Brain microvascular endothelial cell (primary cell): ENCODE measurements around the gene KLHL29.

Experiments
- DNase-seq: peaks from one replicate; pipeline ENCODE4 v3.0.0-alpha.2; 2020
- H3K27ac ChIP-seq: fragments of 250-450 bp; sonication (Bioruptor Pico); 2 replicates; pipeline ENCODE4 v1.5.1; 2020; ENCODE audit warnings: mild to moderate bottlenecking, moderate library complexity
- H3K27me3 ChIP-seq: fragments of 250-450 bp; sonication (Bioruptor Pico); replicated peaks from 2 replicates; pipeline ENCODE4 v1.5.1; 2020; ENCODE audit warnings: mild to moderate bottlenecking
- H3K36me3 ChIP-seq: fragments of 250-450 bp; sonication (Bioruptor Pico); replicated peaks from 2 replicates; pipeline ENCODE4 v1.5.1; 2020; ENCODE audit warnings: mild to moderate bottlenecking
- H3K4me3 ChIP-seq: 2 replicates; pipeline ENCODE4 v1.5.1; 2011; ENCODE audit warnings: low read depth, mild to moderate bottlenecking, control low read depth, low read length, moderate library complexity
- in situ Hi-C: cut with HindIII; loops from 2 replicates; pipeline ENCODE4 v1.10.0; 2017; ENCODE audit warnings: low sequenced_read_pairs, low pct_ligation_motif_present
- TF ChIP-seq, protein P1 (sequence below): IDR thresholded peaks from 2 replicates; pipeline ENCODE4 v1.5.1; 2011; ENCODE audit warnings: low read depth, mild to moderate bottlenecking, moderate library complexity, low read length, control low read depth, inconsistent platforms; ENCODE audit errors: missing control alignments

The KLHL29 gene

DNA sequence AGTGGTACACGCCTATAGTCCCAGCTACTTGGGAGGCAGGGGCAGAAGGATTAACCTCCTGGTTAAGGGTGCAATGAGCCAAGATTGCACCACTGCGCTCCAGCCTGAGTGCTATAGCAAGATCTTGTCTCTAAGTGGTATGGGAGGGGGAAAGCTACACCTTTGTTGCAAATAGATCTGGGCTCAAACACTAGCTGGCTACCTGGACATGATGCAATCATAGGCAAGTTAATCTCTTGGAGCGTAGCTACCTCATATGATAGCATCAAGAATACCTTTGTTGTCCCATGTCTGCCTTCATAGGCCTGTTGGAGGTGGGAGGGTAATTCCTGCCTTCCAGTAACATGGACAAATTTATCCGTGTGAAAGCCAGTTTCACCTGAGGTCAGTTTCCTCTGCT is 15.7 kb downstream of the KLHL29 start:
- TF ChIP-seq, protein P1, sequence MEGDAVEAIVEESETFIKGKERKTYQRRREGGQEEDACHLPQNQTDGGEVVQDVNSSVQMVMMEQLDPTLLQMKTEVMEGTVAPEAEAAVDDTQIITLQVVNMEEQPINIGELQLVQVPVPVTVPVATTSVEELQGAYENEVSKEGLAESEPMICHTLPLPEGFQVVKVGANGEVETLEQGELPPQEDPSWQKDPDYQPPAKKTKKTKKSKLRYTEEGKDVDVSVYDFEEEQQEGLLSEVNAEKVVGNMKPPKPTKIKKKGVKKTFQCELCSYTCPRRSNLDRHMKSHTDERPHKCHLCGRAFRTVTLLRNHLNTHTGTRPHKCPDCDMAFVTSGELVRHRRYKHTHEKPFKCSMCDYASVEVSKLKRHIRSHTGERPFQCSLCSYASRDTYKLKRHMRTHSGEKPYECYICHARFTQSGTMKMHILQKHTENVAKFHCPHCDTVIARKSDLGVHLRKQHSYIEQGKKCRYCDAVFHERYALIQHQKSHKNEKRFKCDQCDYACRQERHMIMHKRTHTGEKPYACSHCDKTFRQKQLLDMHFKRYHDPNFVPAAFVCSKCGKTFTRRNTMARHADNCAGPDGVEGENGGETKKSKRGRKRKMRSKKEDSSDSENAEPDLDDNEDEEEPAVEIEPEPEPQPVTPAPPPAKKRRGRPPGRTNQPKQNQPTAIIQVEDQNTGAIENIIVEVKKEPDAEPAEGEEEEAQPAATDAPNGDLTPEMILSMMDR: no peak
- no peaks in the 10 kb centered on the region for H3K27me3 ChIP-seq
- no peaks in the 10 kb centered on the region for H3K36me3 ChIP-seq
- DNase-seq: no peak
- H3K4me3 ChIP-seq: no peak overlapping the region
- H3K27ac ChIP-seq: no peak overlapping the region
- in situ Hi-C loops: no loop called here

GRCh38 chr2:23401427-23402204 is 16.6 kb downstream of the KLHL29 start:
- Histone ChIP-seq H3K36me3 (no peaks in the 10 kb centered on the region), H3K4me3 (no peak overlapping the region), H3K27ac (no peak overlapping the region), H3K27me3 (no peaks in the 10 kb centered on the region)
- in situ Hi-C loops: no loop called here
- DNase-seq: no peak
- TF ChIP-seq, protein P1: no peak

- DNase-seq: no peak
- in situ Hi-C loops: no loop called here
- no peaks in the 10 kb centered on the region for H3K36me3 ChIP-seq
- TF ChIP-seq, protein P1: no peak
- no peak overlapping the region for H3K4me3 ChIP-seq
- H3K27me3 ChIP-seq: no peaks in the 10 kb centered on the region
- H3K27ac ChIP-seq: no peak overlapping the region
These were observed 17.3 kb downstream of the KLHL29 start for GRCh38 chr2:23402205-23402740.

GRCh38 chr2:23404426-23404825 is 19.4 kb downstream of the KLHL29 start:
- in situ Hi-C loops: no loop called here
- Histone ChIP-seq H3K27me3 (no peaks in the 10 kb centered on the region), H3K27ac (peak overlapping the region; percentile 26), H3K4me3 (no peak overlapping the region), H3K36me3 (no peaks in the 10 kb centered on the region)
- TF ChIP-seq, protein P1: peak; percentile 41
- DNase-seq: peak; percentile 77

DNA sequence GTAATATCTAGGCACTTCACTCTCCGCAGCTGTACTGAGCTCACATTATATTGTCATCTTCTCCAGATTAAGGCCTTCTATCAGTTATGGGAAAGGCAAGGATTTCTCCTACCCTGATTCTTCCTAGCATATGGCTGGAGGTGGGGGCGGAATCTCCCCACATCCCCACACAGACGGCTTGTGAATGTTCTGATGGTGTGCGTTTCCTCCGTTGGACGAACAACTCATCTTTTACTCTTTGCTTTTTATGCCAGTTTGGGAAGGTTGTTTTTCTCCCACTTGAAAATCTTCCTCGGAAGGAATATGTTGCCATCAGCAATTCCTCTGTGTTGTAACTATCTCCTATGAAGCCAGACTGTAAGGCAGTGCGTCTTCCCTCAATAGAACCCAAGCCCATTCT is 24.3 kb downstream of the KLHL29 start:
- TF ChIP-seq, protein P1: no peak
- no peak overlapping the region for H3K4me3 ChIP-seq
- no peaks in the 10 kb centered on the region for H3K36me3 ChIP-seq
- no peak overlapping the region for H3K27ac ChIP-seq
- H3K27me3 ChIP-seq: no peaks in the 10 kb centered on the region
- DNase-seq: no peak
- in situ Hi-C loops: no loop called here

DNA sequence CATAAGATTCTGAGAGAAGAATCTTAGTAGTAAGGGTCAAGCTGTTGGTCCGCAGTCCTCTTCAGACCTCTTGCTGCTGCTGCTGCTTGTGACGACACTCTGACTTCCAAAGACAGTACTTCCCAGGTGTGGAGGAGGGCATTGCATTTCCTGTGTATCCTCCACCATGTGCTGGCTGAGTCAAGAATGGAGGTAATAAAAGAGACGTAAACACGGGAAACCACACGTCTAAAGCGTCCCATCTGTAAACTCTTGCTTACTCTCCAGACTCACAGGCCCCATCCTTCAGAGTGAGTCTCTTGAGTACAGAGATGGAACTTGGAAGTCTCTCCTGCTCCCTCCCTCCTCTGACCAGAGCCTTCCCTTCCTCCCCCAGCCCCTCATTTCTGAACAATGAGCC is 25.6 kb downstream of the KLHL29 start:
- no peak for DNase-seq
- Histone ChIP-seq H3K36me3 (no peaks in the 10 kb centered on the region), H3K27me3 (no peaks in the 10 kb centered on the region), H3K27ac (no peak overlapping the region), H3K4me3 (no peak overlapping the region)
- in situ Hi-C loops: no loop called here
- TF ChIP-seq, protein P1: no peak
